Inflammatory macrophage treated with lipopolysaccharide for 1 hour (primary cell): Measurements from ENCODE around the gene RAB4B.
"Not testable (repeated sequence)": the region's sequence is repeated elsewhere in the genome, so short reads cannot be mapped to it uniquely, and the experiment has no call there.

Experiments
- DNase-seq, 2 donors: peaks; one replicate each; pipeline ENCODE4 v3.0.0-alpha.2; 2020 to 2022

Gene RAB4B

DNA sequence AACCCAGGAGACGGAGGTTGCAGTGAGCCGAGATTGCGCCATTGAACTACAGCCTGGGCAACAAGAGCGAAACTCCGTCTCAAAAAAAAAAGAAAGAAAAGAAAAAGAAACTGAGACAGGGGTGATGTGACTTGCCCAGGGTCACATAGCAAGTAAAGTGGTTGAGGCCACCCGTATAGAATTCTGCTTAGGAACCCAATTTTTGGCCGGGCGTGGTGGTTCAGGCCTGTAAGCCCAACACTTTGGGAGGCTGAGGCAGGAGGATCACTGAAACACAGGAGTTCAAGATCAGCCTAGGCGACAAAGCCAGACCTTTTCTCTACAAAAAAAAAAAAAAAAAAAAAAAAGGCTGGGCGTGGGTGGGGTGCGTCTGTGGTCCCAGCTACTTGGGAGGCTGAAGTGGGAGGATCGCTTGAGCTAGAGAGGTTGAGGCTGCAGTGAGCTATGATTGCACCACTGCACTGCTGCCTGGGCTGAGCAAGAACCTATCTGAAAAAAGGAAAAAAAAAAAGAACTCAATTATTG, 25.7 kb upstream of the RAB4B start:
- DNase-seq = peak in 1 of 2 donors; percentile 28

GRCh38 chr19:40754611-40755247, 23.3 kb upstream of the RAB4B start:
- peak; percentile 80 to 89 for DNase-seq

GRCh38 chr19:40755248-40755624, 22.8 kb upstream of the RAB4B start:
- DNase-seq = no peak

DNA sequence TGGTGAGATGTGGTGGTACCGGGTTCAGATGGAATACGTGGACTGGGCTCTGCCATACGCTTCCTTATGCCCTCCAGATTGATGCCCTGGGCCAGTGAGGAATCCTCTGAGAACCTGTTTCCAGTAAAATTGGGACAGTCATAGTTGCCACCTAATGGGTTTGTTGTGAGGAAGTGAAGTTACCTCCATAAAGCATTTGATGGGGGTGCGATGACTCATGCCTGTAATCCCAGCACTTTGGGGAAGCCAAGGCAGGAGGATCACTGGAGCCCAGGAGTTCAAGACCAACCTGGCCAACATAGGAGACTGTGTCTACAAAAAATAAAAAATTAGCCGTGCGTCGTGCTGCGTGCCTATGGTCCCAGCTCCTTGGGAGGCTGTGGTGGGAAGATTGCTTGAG, 22.3 kb upstream of the RAB4B start:
- no peak for DNase-seq

- DNase-seq = no peak
Measured at GRCh38 chr19:40756502-40757110, 21.4 kb upstream of the RAB4B start.

DNA sequence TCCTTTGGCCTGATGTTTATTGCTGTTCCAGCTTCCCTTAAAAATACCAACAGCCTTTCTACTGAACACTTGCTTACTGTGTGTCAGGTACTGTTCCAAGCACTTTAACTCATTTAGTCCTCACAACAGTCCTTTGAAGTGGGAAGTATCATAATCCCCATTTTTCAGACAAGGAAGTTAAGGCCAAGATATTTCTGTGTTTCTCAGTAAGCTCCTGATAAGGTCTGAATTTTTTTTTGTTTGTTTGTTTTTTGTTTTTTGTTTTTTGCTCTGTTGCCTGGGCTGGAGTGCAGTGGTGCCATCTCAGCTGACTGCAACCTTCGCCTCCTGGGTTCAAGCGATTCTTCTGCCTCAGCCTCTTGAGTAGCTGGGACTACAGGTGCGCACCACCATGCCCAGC, 19.6 kb upstream of the RAB4B start:
- no peak for DNase-seq

DNA sequence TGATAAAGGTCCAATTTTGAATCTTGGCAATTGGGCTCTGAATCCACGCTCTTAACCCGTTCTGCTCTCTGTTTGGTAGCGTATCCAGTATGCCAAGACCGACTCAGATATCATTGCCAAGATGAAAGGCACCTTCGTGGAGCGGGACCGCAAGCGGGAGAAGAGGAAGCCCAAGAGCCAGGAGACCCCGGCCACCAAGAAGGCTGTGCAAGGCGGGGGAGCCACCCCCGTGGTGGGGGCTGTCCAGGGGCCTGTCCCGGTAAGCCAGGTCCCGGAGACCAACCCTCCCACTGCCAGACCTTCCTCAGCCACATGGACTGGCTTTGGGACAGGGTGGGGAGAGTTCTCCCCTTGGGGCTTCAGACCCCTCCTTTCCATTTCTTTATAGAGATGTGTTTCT, 18.7 kb upstream of the RAB4B start:
- no peak for DNase-seq

- DNase-seq = no peak
Measured at GRCh38 chr19:40762754-40763470, 15.1 kb upstream of the RAB4B start.

DNA sequence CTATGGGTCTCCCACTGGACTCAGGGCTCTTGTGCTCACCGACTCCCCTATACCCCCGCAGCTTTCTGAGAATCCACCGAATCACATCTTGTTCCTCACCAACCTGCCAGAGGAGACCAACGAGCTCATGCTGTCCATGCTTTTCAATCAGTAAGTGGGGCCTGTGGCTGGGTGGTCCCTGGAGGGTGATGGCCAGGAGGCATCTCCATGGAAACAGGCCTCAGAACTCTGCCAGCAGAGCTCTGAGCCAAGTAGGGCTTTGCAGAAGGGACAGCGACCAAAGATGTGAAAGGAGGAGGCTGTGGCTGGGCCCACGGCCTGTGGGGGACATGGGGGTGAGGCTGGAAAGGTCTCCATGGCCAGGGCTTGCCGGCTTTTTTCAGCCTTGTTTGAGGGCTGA, 14.5 kb upstream of the RAB4B start:
- DNase-seq = no peak

- DNase-seq = no peak
Measured at GRCh38 chr19:40763963-40764362, 14.1 kb upstream of the RAB4B start.

DNA sequence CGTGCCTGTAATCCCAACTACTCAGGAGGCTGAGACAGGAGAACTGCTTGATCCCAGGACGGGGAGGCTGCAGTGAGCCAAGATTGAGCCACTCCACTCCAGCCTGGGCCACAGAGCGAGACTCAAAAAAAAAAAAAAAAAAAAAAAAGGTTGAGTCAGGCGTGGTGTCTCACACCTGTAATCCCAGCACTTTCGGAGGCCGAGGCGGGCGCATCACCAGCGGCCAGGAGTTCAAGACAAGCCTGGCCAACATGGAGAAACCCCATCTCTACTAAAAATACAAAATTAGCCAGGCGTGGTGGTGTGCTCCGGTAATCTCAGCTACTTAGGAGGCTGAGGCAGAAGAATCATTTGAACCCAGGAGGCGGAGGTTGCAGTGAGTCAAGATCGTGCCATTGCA, 11.7 kb upstream of the RAB4B start:
- DNase-seq = not testable (repeated sequence)

DNA sequence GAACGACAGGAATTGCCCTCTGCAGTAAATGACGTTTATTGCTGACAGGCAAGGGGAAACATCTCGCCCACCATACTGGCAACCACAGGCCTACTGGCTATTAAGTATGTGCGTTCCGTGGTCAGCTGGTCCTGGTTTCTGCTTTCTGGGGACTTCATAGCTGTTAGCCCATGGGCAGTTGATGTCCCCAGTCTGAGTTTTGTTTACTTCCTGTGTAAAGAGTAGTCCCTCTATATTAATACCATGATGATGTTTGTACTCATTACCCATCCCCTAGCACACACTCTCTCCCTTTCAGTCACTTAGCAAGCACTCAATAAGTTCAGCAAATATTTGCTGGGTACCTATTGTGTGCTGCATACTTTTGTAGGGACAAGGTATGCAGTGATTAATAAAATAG, 9.2 kb upstream of the RAB4B start:
- DNase-seq = no peak

DNA sequence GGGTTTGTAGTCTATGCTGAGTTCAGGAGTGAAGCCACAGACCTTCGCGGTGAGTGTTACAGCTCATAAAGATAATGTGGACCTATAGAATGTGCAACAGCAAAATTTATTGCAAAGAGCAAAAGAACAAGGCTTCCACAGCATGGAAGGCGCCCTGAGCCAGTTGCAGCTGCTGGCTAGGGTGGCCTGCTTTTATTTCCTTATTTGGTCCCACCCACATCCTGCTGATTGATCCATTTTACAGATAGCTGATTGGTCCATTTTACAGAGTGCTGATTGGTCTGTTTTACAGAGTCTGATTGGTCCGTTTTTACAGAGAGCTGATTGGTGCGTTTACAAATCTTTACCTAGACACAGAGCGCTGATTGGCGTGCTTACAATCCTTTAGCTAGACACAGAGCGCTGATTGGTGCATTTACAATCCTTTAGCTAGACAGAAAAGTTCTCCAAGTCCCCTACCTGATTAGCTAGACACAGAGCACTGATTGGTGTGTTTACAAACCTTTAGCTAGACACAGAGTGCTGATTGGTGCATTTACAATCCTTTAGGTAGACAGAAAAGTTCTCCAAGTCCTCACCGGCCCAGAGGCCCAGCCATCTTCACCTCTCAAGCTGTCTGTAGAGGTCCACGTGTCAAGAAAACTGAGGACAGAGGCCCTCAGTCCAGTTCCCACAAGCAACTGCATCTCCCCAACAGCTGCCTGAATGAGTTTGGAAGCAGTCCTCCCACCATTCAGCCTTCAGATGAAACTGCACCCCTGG, 6.8 kb upstream of the RAB4B start:
- not testable (repeated sequence) for DNase-seq

GRCh38 chr19:40774916-40775631, 3.0 kb upstream of the RAB4B start, which contains the start of gene MIA:
MIA (plus strand) TSS chr19:40775521; CDS start chr19:40775543, 22 bp downstream.
- DNase-seq = peak in 1 of 2 donors; percentile 20

DNA sequence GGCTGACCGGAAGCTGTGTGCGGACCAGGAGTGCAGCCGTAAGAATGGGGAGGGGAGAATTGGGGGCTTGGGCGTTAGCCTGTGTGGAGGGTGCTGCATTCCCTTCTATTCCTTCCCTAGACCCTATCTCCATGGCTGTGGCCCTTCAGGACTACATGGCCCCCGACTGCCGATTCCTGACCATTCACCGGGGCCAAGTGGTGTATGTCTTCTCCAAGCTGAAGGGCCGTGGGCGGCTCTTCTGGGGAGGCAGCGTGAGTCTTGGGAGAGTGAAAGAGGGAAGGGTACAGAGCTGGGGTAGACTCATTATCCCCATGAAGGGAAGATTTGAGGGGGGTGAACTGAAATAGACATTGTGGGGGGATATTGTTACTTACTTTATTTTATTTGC, 2.4 kb upstream of the RAB4B start:
- no peak for DNase-seq

GRCh38 chr19:40776364-40776763, 1.7 kb upstream of the RAB4B start:
- no peak for DNase-seq

- DNase-seq = peak; percentile 97 to 98
Measured at GRCh38 chr19:40776932-40777644, 959 bp upstream of the RAB4B start.

GRCh38 chr19:40777645-40777936, 456 bp upstream of the RAB4B start:
- DNase-seq = no peak

GRCh38 chr19:40778706-40779284, 748 bp downstream of the RAB4B start:
- peak; percentile 47 to 68 for DNase-seq

DNA sequence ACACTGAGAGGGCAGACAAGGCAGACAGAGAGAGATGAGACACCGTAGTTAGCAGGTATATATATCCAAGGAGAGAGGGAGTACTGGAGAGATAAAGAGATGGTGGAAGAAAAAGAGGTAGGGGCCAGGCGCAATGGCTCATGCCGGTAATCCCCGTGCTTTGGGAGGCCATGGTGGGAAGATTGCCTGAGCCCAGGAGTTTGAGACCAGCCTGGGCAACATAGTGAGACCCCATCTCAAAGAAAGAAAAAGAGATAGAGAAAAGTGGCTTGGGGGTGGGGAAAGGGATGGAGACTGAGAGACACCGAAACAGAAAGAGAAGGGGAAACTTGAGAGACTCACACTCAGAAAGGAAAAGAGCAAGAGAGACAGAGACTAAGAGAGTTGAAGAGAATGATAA, 2.5 kb downstream of the RAB4B start:
- no peak for DNase-seq

DNA sequence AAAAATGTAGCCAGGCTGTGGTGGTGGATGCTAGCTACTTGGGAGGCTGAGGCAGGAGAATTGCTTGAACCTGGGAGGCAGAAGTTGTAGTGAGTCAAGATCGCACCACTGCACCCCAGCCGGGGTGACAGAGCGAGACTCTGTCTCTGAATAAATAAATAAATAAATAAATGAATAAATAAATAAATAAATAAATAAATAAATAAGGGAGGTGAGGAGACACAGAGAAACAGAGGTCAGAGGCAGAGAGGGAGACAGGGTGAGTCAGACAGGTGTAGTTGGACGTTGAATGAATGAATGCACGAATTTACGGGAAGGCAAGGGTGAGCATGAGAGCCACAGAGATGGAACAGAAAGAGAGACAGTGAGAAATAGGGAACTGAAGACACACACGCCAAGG, 3.1 kb downstream of the RAB4B start:
- DNase-seq = no peak

GRCh38 chr19:40783711-40784110, 5.7 kb downstream of the RAB4B start:
- no peak for DNase-seq
